ENCODE data around the gene ANKFN1.

Gene ANKFN1

GRCh38 chr17:56152874-56153602 lies at the start of gene ANKFN1:
Gene ANKFN1 (plus strand): TSS chr17:56153475. CDS start chr17:56212668, 59,193 bp downstream.
- ATAC-seq: no peak

- no peak for ATAC-seq
Measured at GRCh38 chr17:56108811-56109284, 44.4 kb upstream of the ANKFN1 start.

GRCh38 chr17:56109836-56110235 lies 43.4 kb upstream of the ANKFN1 start:
- no peak for ATAC-seq

GRCh38 chr17:56110463-56111135 lies 42.7 kb upstream of the ANKFN1 start:
- ATAC-seq: no peak

- no peak for ATAC-seq
Measured at GRCh38 chr17:56111706-56112485, 41.4 kb upstream of the ANKFN1 start.

GRCh38 chr17:56113486-56113885 lies 39.8 kb upstream of the ANKFN1 start:
- no peak for ATAC-seq

- no peak for ATAC-seq
Measured at GRCh38 chr17:56114469-56114868, 38.8 kb upstream of the ANKFN1 start.

GRCh38 chr17:56119191-56119590 lies 34.1 kb upstream of the ANKFN1 start:
- ATAC-seq: no peak

GRCh38 chr17:56119936-56120335 lies 33.3 kb upstream of the ANKFN1 start:
- no peak for ATAC-seq

- ATAC-seq: no peak
Measured at GRCh38 chr17:56121191-56122051, 31.9 kb upstream of the ANKFN1 start.

- ATAC-seq: no peak
Measured at GRCh38 chr17:56125830-56126819, 27.1 kb upstream of the ANKFN1 start.

GRCh38 chr17:56130026-56130425 lies 23.2 kb upstream of the ANKFN1 start:
- no peak for ATAC-seq

GRCh38 chr17:56130631-56131030 lies 22.6 kb upstream of the ANKFN1 start:
- ATAC-seq: no peak

- ATAC-seq: no peak
Measured at GRCh38 chr17:56131431-56131830, 21.8 kb upstream of the ANKFN1 start.

- ATAC-seq: no peak
Measured at GRCh38 chr17:56136301-56136700, 17.0 kb upstream of the ANKFN1 start.

GRCh38 chr17:56141046-56141839 lies 12.0 kb upstream of the ANKFN1 start:
- ATAC-seq: no peak

GRCh38 chr17:56142325-56142724 lies 10.9 kb upstream of the ANKFN1 start:
- ATAC-seq: no peak

GRCh38 chr17:56142781-56143180 lies 10.5 kb upstream of the ANKFN1 start:
- no peak for ATAC-seq

- ATAC-seq: no peak
Measured at GRCh38 chr17:56144223-56144622, 9.1 kb upstream of the ANKFN1 start.

GRCh38 chr17:56146534-56146933 lies 6.7 kb upstream of the ANKFN1 start:
- no peak for ATAC-seq

Data from activated CD4-positive, CD25-positive, alpha-beta regulatory T cell treated with anti-CD3 and anti-CD28 coated beads, Interleukin-2, amount 50 U/mL, for 24 hours (primary cell).